Measurements from ENCODE around the gene DDB1. TPM values are rescaled to one million over a fixed set of nuclear protein-coding genes. Genes with fewer than 3 reads are reported as not detected.

The DDB1 gene
- total RNA-seq, 2 donors from 2014 or later = 118 to 133 TPM

DNA sequence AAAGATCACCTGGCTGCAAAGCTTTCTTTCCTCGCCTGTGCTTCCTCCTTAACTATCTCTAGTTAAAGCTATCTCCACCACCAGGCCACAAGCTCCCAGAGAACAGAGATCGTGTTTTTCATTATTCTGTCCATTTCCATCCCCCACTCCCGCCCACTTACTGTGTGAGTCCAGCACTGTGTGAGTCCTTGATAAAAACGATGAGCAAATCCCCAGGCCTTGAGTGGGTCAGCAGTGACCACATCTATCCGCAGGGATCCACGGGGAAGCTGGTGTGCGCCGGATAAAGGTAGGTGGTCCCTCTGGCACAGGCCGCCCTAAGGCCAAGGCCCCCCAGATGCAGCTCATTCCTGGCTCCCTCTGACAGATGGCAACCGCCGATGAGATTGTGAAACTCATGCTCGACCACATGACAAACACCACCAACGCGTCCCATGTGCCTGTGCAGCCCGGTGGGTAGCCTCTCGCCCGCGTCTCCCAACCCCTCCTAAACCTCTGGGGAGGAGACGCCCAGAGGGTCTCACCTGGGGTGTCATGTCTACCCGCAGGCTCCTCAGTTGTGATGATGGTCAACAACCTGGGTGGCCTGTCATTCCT is 9.4 kb upstream of the DDB1 start:
- Histone ChIP-seq H3K9me3 (no peaks in the 10 kb centered on the region), H3K27me3 (no peaks in the 10 kb centered on the region), H3K36me3 (no peaks in the 10 kb centered on the region), H3K27ac (no peak overlapping the region), H3K4me3 (no peak overlapping the region), H3K4me1 (no peaks in the 10 kb centered on the region)
- DNase-seq (ENCODE audit: low spot score) = no peak
- TF ChIP-seq, protein P1, sequence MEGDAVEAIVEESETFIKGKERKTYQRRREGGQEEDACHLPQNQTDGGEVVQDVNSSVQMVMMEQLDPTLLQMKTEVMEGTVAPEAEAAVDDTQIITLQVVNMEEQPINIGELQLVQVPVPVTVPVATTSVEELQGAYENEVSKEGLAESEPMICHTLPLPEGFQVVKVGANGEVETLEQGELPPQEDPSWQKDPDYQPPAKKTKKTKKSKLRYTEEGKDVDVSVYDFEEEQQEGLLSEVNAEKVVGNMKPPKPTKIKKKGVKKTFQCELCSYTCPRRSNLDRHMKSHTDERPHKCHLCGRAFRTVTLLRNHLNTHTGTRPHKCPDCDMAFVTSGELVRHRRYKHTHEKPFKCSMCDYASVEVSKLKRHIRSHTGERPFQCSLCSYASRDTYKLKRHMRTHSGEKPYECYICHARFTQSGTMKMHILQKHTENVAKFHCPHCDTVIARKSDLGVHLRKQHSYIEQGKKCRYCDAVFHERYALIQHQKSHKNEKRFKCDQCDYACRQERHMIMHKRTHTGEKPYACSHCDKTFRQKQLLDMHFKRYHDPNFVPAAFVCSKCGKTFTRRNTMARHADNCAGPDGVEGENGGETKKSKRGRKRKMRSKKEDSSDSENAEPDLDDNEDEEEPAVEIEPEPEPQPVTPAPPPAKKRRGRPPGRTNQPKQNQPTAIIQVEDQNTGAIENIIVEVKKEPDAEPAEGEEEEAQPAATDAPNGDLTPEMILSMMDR (IDR thresholded peaks at IDR 0.05) = no peak

DNA sequence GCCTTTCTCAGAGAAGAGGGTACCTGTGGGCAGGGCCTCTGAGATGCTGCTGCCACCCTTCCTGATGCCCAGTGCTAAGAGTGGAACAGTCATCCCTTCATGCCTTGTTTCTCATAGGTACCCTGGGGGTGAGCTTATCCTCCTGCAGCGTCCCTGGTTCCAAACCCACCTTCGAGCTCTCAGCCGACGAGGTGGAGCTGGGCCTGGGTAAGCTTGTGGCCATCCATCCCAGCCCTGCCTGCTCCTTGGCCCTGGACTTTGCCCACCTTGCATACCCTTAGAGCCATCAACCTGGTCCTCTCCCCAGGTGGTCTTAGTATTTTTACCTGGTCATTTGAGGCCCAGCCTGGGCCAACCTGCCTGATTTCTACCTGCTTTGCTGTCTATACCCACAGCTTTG is 8.8 kb upstream of the DDB1 start:
- Histone ChIP-seq H3K27me3 (no peaks in the 10 kb centered on the region), H3K27ac (no peak overlapping the region), H3K36me3 (no peaks in the 10 kb centered on the region), H3K4me1 (no peaks in the 10 kb centered on the region), H3K4me3 (no peak overlapping the region), H3K9me3 (no peaks in the 10 kb centered on the region)
- TF ChIP-seq, protein P1 (IDR thresholded peaks at IDR 0.05) = no peak
- DNase-seq (ENCODE audit: low spot score) = no peak

DNA sequence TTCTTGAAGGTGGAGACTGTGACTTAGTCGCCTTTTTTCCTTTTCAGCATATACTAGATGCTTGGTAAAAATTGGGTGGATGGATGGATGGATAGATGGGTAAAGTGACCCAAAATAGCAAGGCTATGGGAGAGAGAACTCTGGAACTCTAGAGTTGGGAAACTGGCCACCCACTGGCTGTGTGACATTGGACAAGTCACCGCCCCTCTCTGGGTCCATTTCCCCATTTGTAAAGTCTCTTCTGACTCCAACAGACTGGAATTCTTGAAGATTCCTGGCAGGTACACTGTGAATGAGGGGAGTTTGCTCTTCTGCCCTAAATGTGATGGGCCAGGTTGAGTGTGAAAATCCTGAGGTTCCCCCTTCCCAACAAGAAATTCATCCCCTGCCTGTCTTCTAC is 8.1 kb upstream of the DDB1 start:
- Histone ChIP-seq H3K27me3 (no peaks in the 10 kb centered on the region), H3K9me3 (no peaks in the 10 kb centered on the region), H3K4me1 (no peaks in the 10 kb centered on the region), H3K4me3 (no peak overlapping the region), H3K27ac (no peak overlapping the region), H3K36me3 (no peaks in the 10 kb centered on the region)
- DNase-seq (ENCODE audit: low spot score) = no peak
- TF ChIP-seq, protein P1 (IDR thresholded peaks at IDR 0.05) = no peak

DNA sequence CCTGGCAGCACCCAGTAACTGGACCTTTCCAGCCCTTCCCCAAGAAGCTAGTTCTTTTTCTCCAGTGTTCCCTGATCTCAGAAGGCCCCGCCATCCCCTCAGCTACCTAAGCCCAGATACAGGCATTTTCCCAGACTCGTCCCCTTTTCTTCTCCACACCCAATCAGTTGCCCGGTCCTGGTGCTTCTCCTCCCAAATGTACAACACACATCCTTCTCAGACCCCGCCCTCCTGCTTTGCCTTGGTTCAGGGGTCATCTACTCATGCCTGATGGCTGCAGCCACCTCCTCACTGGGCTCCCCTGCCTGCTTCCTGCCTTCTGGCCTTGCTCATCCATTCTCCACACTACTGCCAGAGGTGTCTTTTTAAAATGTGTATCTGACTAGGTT is 6.6 kb upstream of the DDB1 start:
- H3K4me1 ChIP-seq = no peaks in the 10 kb centered on the region
- no peaks in the 10 kb centered on the region for H3K36me3 ChIP-seq
- no peak for DNase-seq (ENCODE audit: low spot score)
- TF ChIP-seq, protein P1 (IDR thresholded peaks at IDR 0.05) = no peak
- no peak overlapping the region for H3K27ac ChIP-seq
- H3K27me3 ChIP-seq = no peaks in the 10 kb centered on the region
- no peaks in the 10 kb centered on the region for H3K9me3 ChIP-seq
- H3K4me3 ChIP-seq = no peak overlapping the region

DNA sequence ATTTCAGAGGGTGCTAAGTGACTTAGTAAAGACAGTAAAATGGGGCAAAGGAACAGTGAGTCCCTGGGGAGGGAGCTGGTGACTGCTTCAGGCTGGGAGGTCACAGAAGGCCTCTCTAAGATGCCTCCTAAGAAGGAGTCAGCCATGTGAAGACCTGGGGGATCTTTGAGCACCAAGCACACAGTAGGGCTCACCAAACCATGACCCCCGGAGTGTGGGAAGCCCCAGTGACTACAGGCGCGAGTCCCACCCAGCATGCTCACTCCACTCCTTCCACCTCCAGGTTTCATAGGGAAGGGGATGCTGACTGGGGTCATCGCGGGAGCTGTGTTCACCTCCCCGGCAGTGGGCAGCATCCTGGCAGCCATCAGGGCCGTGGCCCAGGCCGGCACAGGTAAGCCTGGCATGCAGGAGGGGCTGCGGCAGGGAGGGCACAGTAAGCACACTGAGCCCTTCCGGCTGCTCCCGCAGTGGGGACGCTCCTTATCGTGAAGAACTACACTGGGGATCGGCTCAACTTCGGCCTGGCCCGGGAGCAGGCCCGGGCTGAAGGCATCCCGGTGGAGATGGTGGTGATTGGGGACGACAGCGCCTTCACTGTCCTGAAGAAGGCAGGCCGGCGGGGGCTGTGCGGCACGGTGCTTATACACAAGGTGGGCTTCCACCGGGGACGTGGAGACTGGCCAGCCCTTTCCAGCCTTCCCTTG is 6.0 kb upstream of the DDB1 start:
- Histone ChIP-seq H3K4me1 (peaks cover 0 to 2% of the 10 kb centered on the region in 2 donors), H3K27ac (no peak overlapping the region), H3K27me3 (no peaks in the 10 kb centered on the region), H3K4me3 (no peak overlapping the region), H3K9me3 (no peaks in the 10 kb centered on the region), H3K36me3 (no peaks in the 10 kb centered on the region)
- TF ChIP-seq, protein P1 (IDR thresholded peaks at IDR 0.05) = no peak
- no peak for DNase-seq (ENCODE audit: low spot score)
